GM11168 (cell line): Measurements from ENCODE around the gene PDCL2.
"Not testable (repeated sequence)": the region's sequence is repeated elsewhere in the genome, so short reads cannot be mapped to it uniquely, and the experiment has no call there.

Experiments
- in situ Hi-C: fragments of 300-500 bp; cut with MboI; formaldehyde crosslinking; loops from one replicate; pipeline ENCODE4 v1.12.0; 2022; ENCODE audit warnings: low sequenced_read_pairs; ENCODE audit not compliant: unreplicated experiment

Gene PDCL2

GRCh38 chr4:55592014-55592413, at the start of gene PDCL2:
TSS of gene PDCL2 (minus strand) at chr4:55592245. CDS start at chr4:55592109, 136 bp downstream.
- in situ Hi-C loops, result no loop called here

GRCh38 chr4:55637272-55637820, 45.3 kb upstream of the PDCL2 start:
- in situ Hi-C loops, result no loop called here

GRCh38 chr4:55636656-55636999, 44.6 kb upstream of the PDCL2 start:
- in situ Hi-C loops, result no loop called here

GRCh38 chr4:55635741-55636655, 44.0 kb upstream of the PDCL2 start, which contains the start of gene NMU:
TSS of gene NMU (minus strand) at chr4:55636298. CDS start at chr4:55636192, 106 bp downstream.
- in situ Hi-C loops, result no loop called here

GRCh38 chr4:55635282-55635681, 43.2 kb upstream of the PDCL2 start:
- in situ Hi-C loops, result no loop called here

- in situ Hi-C loops, result no loop called here
Measured at GRCh38 chr4:55634417-55635128, 42.5 kb upstream of the PDCL2 start.

GRCh38 chr4:55633903-55634302, 41.9 kb upstream of the PDCL2 start:
- in situ Hi-C loops, result no loop called here

GRCh38 chr4:55625835-55626234, 33.8 kb upstream of the PDCL2 start:
- in situ Hi-C loops, result no loop called here

- in situ Hi-C loops, result not testable (repeated sequence)
Measured at GRCh38 chr4:55624063-55624462, 32.0 kb upstream of the PDCL2 start.

- in situ Hi-C loops, result no loop called here
Measured at GRCh38 chr4:55618546-55619143, 26.6 kb upstream of the PDCL2 start.

GRCh38 chr4:55617587-55618197, 25.6 kb upstream of the PDCL2 start:
- in situ Hi-C loops, result no loop called here

- in situ Hi-C loops, result no loop called here
Measured at GRCh38 chr4:55615008-55615407, 23.0 kb upstream of the PDCL2 start.

- in situ Hi-C loops, result no loop called here
Measured at GRCh38 chr4:55613621-55614020, 21.6 kb upstream of the PDCL2 start.

- in situ Hi-C loops, result no loop called here
Measured at GRCh38 chr4:55612341-55612740, 20.3 kb upstream of the PDCL2 start.

- in situ Hi-C loops, result no loop called here
Measured at GRCh38 chr4:55611358-55612059, 19.5 kb upstream of the PDCL2 start.

GRCh38 chr4:55610381-55610780, 18.3 kb upstream of the PDCL2 start:
- in situ Hi-C loops, result no loop called here

- in situ Hi-C loops, result no loop called here
Measured at GRCh38 chr4:55609393-55609866, 17.4 kb upstream of the PDCL2 start.

- in situ Hi-C loops, result no loop called here
Measured at GRCh38 chr4:55608591-55608990, 16.5 kb upstream of the PDCL2 start.

- in situ Hi-C loops, result no loop called here
Measured at GRCh38 chr4:55604996-55605395, 13.0 kb upstream of the PDCL2 start.

GRCh38 chr4:55600640-55601039, 8.6 kb upstream of the PDCL2 start:
- in situ Hi-C loops, result no loop called here
